GM21367 (cell line): ENCODE results near the gene MTMR8.

Experiments used
- ATAC-seq: cut with Tn5 transposase; IDR thresholded peaks from one replicate; pipeline ENCODE4 v1.9.1; 2021; ENCODE audit not compliant: unreplicated experiment

MTMR8 gene

DNA sequence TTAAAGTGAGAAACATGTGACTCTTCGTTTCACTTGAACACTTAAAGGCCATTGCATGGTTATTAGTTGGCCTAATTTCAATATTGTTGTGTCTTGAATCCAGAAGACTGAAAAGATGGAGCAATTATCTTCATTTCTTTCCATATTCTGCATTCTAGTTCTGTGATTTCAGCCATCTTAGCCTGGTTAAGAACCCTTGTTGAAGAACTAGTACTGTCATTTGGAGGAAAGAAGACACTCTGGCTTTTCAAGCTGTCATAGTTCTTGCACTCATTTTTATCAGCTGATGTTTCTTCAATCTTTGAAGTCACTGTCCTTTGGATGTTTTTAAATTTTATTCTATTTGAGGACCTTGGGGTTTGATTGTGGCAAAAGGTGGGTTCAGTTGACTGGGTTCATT, 81.6 kb downstream of the MTMR8 start:
- ATAC-seq: no peak

GRCh38 chrX:64306712-64307111, 88.5 kb downstream of the MTMR8 start:
- ATAC-seq: no peak

GRCh38 chrX:64291123-64291522, 104.1 kb downstream of the MTMR8 start:
- no peak for ATAC-seq

- ATAC-seq: no peak
Observed at GRCh38 chrX:64265265-64265664, 130.0 kb downstream of the MTMR8 start.

- no peak for ATAC-seq
Observed at GRCh38 chrX:64230123-64230970, 164.9 kb downstream of the MTMR8 start, which contains the start of gene ASB12. Gene ASB12 (minus strand): TSS chrX:64230607. CDS start chrX:64225650, 4,957 bp downstream.

DNA sequence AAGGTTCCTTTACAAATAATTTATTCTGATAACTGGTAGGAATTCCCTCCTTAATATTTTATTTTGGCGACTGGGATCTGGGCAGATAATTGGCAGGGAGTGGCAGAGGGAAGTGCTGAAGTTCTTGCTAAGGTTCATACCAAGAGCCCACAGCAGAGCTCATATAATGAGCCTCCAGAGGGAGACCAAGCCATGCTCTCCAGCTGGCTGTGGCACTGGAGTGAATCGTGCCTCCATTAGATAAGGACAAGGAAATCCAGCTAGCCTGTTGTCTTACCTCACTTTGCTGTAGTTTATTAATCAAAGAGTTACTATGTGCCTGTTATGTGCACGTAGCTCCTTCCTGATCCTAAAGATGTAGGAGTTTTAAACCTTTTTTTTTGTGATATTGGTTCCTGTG, 166.1 kb downstream of the MTMR8 start:
- no peak for ATAC-seq
